ENCODE measurements around the gene CBLN3.
A peak's percentile ranks its signal among the peaks of the same experiment; 100 is the strongest.

The CBLN3 gene

DNA sequence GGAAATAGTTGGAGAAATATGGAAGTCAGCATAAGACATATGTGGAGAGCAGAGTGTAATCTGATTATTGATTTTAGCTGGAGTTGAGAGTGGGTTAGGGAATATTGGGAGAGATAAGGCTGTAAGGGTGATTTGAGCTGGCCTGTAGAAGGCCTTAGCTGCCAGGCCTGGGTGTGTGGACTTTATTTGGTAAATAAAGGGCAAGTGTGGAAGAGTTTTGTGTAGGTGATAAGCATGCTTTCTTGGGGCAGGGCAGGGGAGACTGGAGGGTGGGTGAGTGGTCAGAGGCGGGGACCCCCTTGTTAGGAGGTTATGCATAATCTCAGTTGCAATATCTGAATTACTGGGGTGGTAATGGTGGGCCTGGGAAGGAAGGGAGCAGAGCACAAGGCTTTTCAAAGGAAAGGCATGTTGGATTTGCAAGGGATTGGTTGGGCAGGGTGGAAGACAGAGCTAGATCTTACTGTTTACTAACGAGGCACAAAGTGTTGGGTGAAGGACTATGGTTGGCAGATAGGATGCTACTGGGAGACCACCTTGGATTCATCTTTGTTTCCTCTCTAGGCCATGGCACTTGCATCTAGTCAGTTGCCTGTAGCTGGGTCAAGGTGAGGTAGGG lies 5.8 kb upstream of the CBLN3 start:
- H3K36me3 Mint-ChIP-seq: peaks cover 21% of the 10 kb centered on the region
- H3K4me1 Mint-ChIP-seq: peaks cover 44% of the 10 kb centered on the region
- ATAC-seq (ENCODE audit: low read depth) (no peak), DNase-seq (ENCODE audit: low spot score in 2 of 2) (no peak)
- peak overlapping the region; percentile 31 for H3K27ac Mint-ChIP-seq
- H3K27me3 Mint-ChIP-seq: no peaks in the 10 kb centered on the region
- no peaks in the 10 kb centered on the region for H3K9me3 Mint-ChIP-seq
- H3K4me3 Mint-ChIP-seq: no peak overlapping the region

DNA sequence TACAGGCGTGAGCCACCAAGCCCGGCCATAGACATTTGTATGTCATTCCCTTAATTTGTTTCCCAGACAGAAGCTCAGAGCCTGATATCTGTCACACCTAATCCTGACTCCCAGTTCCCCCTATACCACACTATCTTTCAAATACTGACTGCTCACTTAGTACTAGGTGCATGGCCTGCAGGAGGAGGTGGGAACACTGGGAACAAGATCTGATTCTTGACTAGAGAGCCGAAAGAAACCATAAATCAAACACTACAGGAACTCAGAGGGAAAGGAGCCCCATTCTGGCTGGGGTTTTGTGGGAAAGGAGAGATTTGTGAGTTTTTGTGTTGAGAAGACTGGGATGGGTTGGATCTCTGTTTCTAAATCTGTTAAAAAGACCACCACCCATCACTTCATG lies 5.2 kb upstream of the CBLN3 start:
- H3K36me3 Mint-ChIP-seq: peaks cover 20% of the 10 kb centered on the region
- peaks cover 44% of the 10 kb centered on the region for H3K4me1 Mint-ChIP-seq

DNA sequence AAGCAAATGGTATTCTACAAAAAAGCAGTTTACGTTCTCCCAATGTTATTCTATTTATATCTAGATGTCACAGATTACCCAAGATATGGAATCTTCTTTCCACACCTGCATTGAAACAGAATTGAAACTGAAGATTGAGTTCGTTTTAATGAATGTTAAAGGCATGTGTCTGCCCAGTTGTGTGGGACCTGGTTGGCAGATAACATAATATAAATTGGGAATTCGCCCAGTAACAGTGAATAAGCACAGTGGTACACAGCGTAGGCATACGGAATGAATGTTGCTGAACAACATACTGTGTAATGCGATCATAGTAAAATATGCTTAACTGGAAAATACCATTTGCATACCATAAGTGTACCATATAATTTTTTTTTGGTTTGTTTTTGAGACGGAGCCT lies 4.6 kb upstream of the CBLN3 start:
- H3K4me1 Mint-ChIP-seq: peaks cover 46% of the 10 kb centered on the region
- H3K27me3 Mint-ChIP-seq: no peaks in the 10 kb centered on the region
- no peak for ATAC-seq (ENCODE audit: low read depth)
- no peak overlapping the region for H3K4me3 Mint-ChIP-seq
- no peak overlapping the region for H3K27ac Mint-ChIP-seq
- DNase-seq (ENCODE audit: low spot score in 2 of 2): no peak
- H3K36me3 Mint-ChIP-seq: peaks cover 16% of the 10 kb centered on the region
- no peaks in the 10 kb centered on the region for H3K9me3 Mint-ChIP-seq

More for the DNA sequence above, 5.2 kb upstream of the CBLN3 start:
- DNase-seq (ENCODE audit: low spot score in 2 of 2): no peak
- Mint-ChIP-seq H3K9me3 (no peaks in the 10 kb centered on the region), H3K27ac (peak overlapping the region; percentile 31), H3K27me3 (no peaks in the 10 kb centered on the region), H3K4me3 (no peak overlapping the region)
- no peak for ATAC-seq (ENCODE audit: low read depth)

DNA sequence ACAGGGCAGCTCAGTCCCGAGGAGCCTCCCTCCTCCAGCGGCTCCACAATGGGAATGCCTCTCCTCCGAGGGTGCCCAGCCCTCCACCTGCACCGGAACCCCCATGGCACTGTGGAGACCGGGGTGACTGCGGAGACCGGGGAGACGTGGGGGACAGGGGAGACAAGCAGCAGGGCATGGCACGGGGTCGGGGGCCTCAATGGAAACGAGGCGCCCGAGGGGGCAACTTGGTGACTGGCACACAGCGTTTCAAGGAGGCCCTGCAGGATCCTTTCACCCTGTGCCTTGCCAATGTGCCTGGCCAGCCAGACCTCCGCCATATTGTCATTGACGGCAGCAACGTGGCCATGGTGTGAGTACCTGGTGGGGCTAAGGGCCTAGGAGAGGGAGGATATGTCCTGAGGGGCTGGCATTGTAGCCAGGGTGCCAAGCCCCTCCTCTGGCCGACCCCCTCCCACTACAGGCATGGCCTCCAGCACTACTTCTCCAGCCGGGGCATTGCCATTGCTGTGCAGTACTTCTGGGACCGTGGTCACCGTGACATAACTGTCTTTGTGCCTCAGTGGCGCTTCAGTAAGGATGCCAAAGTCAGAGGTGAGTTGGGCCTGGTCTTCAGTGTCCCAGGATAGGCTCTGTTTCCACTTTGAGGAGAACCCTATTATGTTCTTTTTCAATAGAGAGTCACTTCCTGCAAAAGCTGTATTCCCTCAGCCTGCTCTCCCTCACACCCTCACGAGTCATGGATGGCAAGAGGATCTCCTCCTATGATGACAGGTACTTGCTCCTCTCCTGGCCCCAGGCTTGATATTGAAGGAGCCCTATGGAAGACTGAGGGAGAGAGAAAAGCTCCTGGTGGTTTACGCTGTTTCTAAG lies 3.0 kb upstream of the CBLN3 start:
- no peaks in the 10 kb centered on the region for H3K9me3 Mint-ChIP-seq
- no peak overlapping the region for H3K4me3 Mint-ChIP-seq
- DNase-seq (ENCODE audit: low spot score in 2 of 2): no peak

DNA sequence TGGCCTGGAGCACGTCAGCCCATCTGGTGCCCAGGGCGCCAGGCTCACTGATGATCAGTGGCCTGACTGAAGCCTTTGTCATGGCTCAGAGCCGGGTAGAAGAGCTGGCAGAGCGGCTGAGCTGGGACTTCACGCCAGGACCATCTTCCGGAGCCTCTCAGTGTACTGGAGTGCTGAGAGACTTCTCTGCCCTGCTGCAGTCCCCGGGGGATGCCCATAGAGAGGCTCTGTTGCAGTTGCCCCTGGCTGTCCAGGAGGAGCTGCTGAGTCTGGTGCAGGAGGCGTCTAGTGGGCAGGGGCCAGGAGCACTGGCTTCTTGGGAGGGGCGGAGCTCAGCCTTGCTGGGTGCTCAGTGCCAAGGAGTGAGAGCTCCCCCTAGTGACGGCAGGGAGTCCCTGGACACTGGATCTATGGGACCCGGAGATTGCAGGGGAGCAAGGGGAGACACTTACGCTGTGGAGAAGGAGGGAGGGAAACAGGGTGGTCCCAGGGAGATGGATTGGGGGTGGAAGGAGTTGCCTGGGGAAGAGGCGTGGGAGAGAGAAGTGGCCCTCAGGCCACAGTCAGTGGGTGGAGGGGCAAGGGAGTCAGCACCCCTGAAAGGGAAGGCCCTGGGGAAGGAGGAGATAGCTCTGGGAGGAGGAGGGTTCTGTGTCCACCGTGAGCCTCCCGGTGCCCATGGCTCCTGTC lies 2.2 kb upstream of the CBLN3 start:
- Mint-ChIP-seq H3K4me3 (peak overlapping the region; percentile 93), H3K36me3 (peaks cover 14% of the 10 kb centered on the region), H3K9me3 (no peaks in the 10 kb centered on the region), H3K27me3 (no peaks in the 10 kb centered on the region), H3K27ac (peak overlapping the region; percentile 98), H3K4me1 (peaks cover 36% of the 10 kb centered on the region)
- DNase-seq (ENCODE audit: low spot score in 2 of 2) (peak; percentile 84 to 89), ATAC-seq (ENCODE audit: low read depth) (peak; percentile 54)

More for the DNA sequence above, 3.0 kb upstream of the CBLN3 start:
- H3K27ac Mint-ChIP-seq: peak overlapping the region; percentile 98
- H3K4me1 Mint-ChIP-seq: peaks cover 41% of the 10 kb centered on the region
- H3K27me3 Mint-ChIP-seq: no peaks in the 10 kb centered on the region
- H3K36me3 Mint-ChIP-seq: peaks cover 14% of the 10 kb centered on the region
- ATAC-seq (ENCODE audit: low read depth): no peak

DNA sequence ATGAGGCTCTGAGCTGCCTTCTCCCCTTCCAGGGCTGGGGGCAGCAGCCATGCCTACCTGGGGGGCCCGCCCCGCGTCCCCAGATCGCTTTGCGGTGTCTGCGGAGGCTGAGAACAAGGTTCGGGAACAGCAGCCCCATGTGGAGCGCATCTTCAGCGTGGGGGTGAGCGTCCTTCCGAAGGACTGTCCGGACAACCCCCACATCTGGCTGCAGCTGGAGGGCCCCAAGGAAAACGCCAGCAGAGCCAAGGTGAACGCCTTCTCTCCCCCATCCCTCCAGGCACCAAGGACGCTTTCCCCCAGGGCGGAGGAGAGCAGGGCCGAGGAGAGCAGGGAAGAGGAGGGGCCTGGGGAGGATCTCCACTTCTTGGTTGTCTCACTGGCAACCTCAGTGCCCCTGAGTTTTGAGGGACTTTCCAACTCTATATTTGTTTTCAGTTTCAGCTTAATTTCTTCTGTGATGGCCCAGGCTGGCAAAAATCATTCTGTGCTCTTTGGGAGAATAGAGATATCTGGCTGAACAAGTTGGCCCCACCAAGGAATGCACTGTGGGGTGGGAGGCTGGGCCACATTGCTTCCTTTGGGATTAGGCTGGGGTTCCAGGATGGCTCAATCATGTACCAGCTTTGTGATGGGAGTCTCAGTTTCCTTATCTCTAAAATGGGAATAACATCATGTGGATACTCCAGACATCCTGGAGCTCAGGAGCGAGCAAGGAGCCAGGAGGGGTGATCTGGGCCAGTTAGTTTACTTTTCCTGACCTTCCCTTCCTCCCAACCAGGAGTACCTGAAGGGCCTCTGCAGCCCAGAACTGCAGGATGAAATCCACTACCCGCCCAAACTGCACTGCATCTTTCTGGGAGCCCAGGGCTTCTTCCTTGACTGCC lies 1.5 kb upstream of the CBLN3 start:
- H3K9me3 Mint-ChIP-seq: no peaks in the 10 kb centered on the region
- peaks cover 32% of the 10 kb centered on the region for H3K4me1 Mint-ChIP-seq
- H3K36me3 Mint-ChIP-seq: peaks cover 13% of the 10 kb centered on the region
- ATAC-seq (ENCODE audit: low read depth) (peak; percentile 62), DNase-seq (ENCODE audit: low spot score in 2 of 2) (peak; percentile 56 to 64)
- no peaks in the 10 kb centered on the region for H3K27me3 Mint-ChIP-seq
- H3K4me3 Mint-ChIP-seq: peak overlapping the region; percentile 93
- peak overlapping the region; percentile 98 for H3K27ac Mint-ChIP-seq

DNA sequence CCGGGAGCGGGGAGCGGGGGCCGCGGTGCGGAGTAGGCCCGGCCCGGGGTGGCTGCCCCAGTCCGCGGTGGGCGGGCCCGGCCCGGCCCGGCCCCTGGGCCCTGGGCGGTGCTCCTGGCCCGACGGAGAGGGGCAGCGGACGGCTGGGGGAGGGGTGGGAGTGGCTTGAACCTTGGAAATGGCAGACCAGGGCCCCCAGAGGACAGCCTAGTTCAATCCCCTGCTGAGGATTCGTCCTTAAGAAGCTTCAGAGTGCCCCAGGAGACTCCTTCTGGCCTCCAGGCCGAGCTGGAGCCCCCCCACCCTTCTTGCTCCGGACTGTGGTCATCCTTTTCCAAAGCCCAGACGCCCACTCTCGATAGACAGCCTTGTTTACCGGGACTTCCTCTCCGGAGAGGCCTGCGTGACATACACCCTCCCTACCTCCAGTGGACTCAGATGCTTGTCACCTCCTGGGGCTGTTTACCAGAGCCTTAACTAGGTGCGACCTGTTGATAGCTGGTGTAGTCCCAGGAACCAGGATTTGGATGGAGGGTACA lies 744 bp upstream of the CBLN3 start:
- DNase-seq (ENCODE audit: low spot score in 2 of 2) (peak in 1 of 2 donors; percentile 53), ATAC-seq (ENCODE audit: low read depth) (peak; percentile 44)
- Mint-ChIP-seq H3K36me3 (peaks cover 12% of the 10 kb centered on the region), H3K27ac (peak overlapping the region; percentile 98), H3K27me3 (no peaks in the 10 kb centered on the region), H3K9me3 (no peaks in the 10 kb centered on the region), H3K4me1 (peaks cover 25% of the 10 kb centered on the region), H3K4me3 (peak overlapping the region; percentile 93)

DNA sequence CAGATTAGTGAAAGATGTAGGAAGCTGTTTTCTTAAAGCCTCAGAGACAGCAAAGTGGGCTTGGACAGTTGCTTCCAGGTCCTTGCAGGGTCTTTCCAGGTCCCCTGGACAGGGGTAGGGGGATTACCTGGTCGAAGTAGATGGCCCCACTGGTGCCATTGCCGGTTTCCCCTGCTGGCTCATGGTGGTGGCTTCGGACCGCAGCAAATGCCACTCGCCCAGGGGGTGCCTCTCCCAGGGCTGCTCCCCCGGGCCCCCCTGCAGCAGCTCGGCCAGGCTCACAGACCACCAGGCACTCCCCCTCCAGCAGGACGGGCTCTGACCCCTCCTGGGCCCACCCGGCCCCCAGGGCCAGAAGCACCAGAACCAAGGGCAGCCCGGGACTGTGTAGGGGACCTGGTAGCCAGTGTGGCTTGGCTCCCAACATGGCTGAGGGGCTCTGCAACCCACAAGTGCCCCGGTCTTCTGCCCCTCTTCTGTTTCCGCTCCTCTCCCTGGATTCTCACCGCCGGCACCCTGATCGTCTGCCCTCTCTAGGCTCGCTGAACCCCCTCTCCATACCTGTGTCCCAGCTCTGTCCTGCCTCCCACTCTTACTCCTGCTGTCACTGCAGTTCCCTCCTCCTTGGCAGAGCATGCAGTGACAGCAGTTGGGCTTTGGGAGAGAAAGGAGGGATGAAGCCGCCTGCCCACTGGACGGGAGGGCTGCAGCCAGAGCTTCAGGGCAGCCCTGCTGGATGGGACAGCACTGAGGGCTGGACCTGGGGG lies 657 bp downstream of the CBLN3 start:
- Mint-ChIP-seq H3K9me3 (no peaks in the 10 kb centered on the region), H3K4me1 (peaks cover 20% of the 10 kb centered on the region), H3K27ac (peak overlapping the region; percentile 98), H3K4me3 (peak overlapping the region; percentile 89), H3K27me3 (no peaks in the 10 kb centered on the region), H3K36me3 (peaks cover 9% of the 10 kb centered on the region)
- no peak for ATAC-seq (ENCODE audit: low read depth)
- no peak for DNase-seq (ENCODE audit: low spot score in 2 of 2)

DNA sequence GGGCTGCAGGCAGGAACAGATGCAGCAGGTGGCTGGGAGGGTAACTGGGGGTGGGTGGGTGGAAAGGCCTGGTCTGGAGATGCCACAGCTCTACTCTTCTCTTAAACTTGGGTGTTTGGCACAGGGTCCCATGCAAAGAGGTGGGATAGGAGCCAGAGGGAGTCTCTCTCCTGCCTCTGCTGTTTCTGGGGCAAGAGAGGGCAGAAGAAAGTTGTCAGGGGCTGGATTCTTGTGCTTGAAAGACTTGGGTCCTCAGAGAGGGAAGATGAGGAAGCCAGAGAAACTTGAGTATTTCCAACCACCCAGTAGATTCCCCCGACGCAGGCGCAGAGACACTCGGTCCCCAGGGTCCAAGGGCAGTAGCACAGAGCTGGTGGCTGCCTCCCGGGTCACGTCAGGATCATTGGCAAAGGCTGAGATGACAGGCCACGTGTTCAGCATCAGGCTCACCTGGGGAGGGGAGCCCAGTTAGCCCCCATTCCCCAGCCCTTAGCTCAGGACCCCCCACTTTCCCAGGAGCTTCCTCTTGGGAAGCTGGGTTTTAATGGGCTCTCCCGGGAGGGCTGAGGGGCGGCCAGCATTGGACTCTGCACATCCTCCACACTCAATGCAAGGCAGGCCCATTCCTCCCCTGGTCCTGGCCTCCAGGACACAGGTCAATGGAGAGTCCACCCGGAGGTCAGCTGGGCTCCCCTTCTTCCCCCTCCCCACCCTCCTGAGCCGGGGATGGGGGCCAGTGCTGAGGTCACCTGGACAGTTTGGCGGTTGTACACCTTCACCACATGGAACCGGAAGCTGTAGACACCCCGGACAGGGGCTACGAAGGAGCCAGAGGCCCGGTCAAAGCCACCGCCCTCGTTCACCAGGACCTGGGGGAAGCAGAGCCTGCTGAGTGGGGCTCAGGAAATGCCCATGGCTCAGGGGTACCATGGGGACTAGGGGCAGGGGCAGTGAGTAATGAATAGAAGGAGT lies 1.6 kb downstream of the CBLN3 start:
- Mint-ChIP-seq H3K27ac (no peak overlapping the region), H3K4me1 (peaks cover 15% of the 10 kb centered on the region), H3K27me3 (no peaks in the 10 kb centered on the region)

DNA sequence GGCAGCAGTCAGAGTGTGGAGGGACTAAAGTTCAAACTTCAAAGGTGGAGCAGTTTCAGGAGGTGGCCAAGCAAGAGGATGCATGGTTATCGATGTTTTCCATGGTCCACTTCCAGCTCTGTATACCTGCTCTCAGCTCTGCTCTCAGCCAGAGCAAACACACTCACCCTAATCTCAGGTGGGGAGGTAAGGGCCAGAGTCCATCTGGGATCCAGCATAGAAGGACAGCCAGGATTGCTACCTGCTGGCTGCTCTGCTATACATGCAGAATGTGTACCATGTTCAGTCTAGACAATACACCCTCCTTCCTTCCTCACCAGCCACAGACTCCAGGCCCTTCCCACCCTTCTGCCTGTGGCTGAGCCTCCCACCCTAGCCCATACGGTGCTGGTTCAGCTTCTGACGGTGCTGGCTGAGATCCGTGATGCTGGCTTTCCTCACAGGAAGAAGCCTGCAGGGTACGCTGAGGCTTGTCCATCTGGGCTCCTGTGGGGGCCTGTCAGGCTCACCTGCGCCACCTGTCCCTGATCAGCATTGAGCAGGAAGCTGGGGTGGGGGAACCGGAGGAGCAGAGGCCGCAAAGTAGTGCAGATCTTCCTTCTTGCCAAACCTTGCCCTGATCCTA lies 2.4 kb downstream of the CBLN3 start:
- H3K27me3 Mint-ChIP-seq: no peaks in the 10 kb centered on the region
- H3K4me1 Mint-ChIP-seq: peaks cover 15% of the 10 kb centered on the region
- no peak overlapping the region for H3K4me3 Mint-ChIP-seq
- no peak for ATAC-seq (ENCODE audit: low read depth)
- no peak for DNase-seq (ENCODE audit: low spot score in 2 of 2)
- H3K27ac Mint-ChIP-seq: no peak overlapping the region
- H3K36me3 Mint-ChIP-seq: peaks cover 3% of the 10 kb centered on the region
- no peaks in the 10 kb centered on the region for H3K9me3 Mint-ChIP-seq

More for the DNA sequence above, 1.6 kb downstream of the CBLN3 start:
- no peak overlapping the region for H3K4me3 Mint-ChIP-seq
- ATAC-seq (ENCODE audit: low read depth) (no peak), DNase-seq (ENCODE audit: low spot score in 2 of 2) (no peak)
- peaks cover 3% of the 10 kb centered on the region for H3K36me3 Mint-ChIP-seq
- H3K9me3 Mint-ChIP-seq: no peaks in the 10 kb centered on the region

DNA sequence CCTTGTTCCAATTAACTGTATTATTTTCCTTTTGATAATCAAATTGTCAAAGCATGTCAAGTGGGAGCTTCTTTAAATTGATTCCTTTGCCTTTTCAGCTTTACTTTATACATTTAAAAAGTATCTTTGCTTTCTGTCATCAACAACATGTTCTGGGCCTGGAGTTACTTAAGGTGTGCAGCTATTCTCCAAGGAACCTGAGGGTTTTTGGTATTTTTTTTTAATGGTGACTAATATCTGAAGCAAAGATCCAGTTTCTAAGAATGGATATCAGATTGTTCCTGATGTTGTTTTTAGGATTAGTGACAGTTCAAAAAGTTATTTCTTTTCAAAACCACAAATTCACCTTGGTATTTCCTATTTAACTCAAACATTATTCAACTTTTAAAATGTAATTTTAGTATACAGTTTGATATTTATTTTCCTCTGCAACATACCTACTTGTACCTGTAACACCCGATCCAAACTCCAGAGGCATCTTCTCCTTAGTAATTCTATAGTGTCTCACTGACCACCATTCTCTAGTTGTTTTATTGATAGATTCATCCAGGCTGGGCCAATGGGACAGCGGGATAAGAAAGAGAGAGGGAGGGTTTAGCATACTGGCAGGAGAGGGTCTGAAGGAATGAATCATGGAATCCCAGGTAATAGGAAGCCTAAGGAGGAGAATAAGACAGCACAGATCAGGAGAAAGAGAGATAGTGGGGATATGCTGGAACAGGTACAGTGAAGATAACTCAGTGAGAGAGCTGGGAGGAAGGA lies 3.1 kb downstream of the CBLN3 start:
- Mint-ChIP-seq H3K36me3 (no peaks in the 10 kb centered on the region), H3K9me3 (no peaks in the 10 kb centered on the region), H3K27ac (peak overlapping the region; percentile 28), H3K4me1 (peaks cover 11% of the 10 kb centered on the region), H3K4me3 (no peak overlapping the region), H3K27me3 (no peaks in the 10 kb centered on the region)
- ATAC-seq (ENCODE audit: low read depth): no peak
- DNase-seq (ENCODE audit: low spot score in 2 of 2): no peak

Data from memory B cell (primary cell).